ENCODE measurements around the gene MADD.

Gene MADD

DNA sequence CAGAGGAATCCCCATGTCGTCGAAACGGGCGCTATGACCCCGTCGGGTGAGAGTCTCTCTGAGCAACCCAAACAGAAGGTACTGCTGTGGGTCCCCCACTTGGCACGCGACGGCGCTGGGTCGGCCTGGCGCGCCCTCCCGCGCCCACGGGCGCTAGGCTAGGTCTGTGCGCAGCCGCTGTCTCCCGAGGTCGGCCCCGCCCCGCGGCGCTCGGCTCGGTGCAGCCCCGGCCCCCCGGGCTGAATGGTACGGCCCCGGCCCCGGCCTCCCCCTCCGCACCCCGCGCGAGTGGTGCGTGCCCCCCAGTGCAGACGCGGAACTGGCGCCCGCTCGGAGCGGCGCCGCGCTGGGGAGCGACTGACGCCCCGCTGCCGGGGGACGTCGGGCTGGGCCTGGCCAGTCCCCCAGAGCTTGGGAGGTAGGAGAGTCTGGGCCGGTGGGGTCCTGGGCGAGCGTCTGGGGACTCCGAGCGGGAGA is at the start of gene MADD:
Gene MADD (plus strand): TSS at position 305 of the 477 bp plus-strand sequence.
- peak; percentile 91 to 92 for DNase-seq

DNA sequence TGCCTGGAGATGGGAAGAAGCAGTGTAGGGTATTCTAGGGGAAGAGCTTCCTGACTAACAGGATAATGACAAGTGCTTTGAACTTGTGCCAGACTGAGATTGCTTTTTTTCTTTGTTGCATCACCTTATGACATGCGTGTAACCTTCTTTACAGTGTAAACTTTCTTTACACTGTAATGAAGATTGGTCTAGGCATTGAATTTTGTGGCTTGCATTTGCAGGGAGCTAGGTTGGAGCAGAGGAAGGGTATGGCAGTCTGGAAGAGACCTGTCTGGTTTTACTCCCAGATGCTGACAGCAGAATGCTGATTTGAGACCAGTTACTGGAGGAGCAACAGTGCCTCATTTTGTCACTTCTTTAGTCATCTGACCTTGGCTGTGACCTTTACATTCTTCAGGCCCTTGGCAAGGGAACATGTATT is 49.5 kb upstream of the MADD start:
- DNase-seq, result no peak

DNA sequence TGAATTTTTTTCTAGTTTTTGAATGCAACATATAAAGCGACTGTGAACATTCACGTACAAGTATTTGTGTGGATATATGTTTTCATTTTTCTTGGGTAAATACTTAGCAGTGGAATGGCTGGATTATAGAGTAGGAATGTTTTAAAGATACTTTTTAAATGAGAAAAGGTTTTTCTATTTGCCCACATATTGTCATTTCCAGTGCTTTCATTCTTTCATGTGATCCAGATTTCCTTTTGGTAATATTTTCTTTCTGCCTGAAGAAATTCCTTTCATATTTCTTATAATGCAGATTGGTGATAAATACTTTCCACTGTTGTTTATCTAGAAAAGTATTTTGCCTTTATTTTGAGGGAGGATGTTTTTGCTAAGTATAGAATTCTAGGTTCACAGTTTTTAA is 47.2 kb upstream of the MADD start:
- DNase-seq, result no peak

DNA sequence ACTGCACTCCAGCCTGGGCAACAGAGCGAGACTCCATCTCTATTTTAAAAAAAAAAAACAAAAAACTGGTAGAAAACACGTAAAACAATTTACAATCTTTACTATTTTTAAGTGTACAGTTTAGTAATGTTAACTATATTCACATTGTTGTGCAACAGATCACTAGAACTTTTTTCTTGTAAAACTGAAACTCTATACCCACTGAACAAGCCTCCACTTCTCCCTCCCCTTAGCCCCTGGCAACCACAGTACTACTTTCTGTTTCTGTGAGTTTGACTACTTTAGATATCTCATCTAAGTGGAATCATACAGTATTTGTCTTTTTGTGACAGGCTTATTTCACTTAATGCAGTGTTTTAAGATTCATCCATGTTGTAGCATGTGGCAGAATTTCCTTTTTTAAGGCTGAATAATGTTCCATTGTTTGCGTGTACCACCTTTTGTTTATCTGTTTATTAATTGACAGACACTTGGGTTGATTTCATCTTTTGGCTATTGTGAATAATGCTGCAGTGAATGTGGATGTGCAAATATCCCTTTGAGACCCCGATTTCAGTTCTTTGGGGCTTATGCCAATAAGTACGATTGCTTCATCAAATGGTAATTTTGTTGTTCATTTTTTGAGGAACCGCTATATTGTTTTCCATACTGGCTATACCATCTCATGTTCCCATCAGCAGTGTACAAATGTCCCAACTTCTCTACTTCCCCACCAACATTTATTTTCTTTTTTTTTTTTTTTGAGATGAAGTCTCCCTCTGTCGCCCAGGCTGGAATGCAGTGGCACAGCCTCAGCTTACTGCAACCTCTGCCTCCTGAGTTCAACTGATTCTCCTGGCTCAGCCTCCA is 44.2 kb upstream of the MADD start:
- peak in 1 of 2 donors; percentile 15 for DNase-seq

DNA sequence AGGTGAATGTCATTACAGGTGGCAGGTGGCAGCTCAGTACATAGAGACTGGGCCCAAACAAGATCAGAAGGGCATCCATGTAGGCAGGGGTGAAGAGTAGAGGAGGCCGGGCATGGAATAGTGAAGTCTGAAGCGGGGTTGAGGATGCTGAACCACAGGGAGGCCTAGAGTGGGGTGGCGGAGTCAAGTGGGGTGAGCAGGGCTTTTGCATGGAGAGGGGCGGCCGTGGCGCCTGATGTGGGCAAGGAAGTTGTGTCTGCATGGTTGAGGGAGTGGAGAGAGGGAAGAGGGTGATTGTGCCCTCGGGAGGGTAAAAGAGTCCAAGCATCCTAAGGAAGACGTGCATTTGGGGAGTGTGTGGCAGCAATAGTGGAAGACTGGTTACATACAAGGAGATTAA is 40.8 kb upstream of the MADD start:
- DNase-seq, result no peak

DNA sequence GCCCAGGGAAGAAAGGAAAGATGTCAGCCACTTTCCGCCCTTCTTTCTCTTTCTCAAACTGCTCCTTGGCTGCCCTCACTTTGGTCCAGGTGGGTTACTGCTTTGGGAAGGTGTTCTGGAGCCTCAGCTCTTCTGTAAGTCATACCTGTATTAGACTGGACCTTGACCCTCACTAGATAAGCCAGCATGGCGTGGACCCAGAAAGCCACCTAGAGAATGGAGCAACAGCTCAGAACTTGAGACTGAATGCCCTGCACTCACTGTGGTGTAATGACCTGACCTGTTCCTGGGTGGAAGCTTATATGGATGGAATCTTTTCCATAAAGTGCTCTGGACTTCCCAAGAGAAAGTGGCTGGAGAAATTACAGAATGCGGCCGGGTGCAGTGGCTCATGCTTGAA is 36.9 kb upstream of the MADD start:
- DNase-seq, result no peak

DNA sequence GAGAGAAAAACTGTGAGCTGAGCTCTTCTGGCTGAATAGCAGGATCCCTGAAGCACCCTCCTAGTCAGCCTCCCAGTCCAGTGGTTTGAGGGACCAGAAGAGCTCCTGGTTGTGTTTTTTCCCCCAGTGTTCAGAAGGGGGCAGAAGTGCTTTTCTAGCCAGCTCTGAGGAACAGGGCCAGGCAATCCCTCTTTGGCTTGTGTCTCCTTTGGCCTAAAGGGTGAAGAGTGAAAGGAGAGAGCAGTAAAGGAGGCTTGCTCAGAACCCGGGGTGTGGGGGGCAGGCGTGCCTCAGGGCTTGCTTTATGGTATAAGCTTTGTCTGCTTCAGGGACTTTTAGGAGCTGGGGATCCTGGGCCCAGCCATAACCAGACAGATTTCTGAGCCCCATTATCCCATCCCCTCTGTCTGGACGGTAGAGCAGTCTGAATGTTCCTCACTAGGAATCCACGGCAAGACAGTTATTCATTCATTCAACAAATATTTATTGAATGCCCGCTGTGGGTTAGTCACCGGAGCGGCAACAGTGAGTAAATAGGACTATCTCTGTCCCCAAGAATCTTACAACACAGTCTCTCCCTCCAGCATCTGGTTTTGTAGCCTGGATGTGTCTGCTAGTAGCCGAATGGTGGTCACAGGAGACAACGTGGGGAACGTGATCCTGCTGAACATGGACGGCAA is 35.8 kb upstream of the MADD start:
- peak in 1 of 2 donors; percentile 32 for DNase-seq

DNA sequence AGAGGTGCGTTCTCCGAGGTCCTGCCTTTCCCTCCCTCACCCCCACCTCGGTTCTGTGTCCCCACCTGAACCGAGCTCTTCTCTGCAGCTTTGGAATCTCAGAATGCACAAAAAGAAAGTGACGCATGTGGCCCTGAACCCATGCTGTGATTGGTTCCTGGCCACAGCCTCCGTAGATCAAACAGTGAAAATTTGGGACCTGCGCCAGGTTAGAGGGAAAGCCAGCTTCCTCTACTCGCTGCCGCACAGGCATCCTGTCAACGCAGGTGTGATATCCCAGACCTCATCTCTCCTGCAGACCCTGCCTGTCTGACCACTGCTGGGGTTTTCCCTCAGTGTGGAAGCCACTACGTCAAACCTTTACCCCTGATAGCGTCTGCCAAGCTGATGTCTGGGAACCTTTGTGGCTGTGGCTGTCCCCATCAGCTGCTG is 35.2 kb upstream of the MADD start:
- DNase-seq, result peak; percentile 79 to 81

DNA sequence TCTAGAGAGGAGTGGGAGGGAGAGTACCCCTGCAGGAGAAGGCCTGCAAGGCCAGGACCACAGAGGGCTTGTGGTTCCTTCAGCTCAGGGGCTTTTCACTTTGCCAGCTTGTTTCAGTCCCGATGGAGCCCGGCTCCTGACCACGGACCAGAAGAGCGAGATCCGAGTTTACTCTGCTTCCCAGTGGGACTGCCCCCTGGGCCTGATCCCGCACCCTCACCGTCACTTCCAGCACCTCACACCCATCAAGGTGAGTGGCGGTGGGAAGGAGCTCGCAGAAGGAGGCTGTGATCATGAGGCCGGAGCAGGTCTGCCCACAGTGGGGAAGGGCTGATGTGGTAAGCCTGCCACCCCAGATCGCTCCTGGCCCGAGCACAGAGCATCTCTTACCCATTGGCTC is 34.8 kb upstream of the MADD start:
- no peak for DNase-seq

DNA sequence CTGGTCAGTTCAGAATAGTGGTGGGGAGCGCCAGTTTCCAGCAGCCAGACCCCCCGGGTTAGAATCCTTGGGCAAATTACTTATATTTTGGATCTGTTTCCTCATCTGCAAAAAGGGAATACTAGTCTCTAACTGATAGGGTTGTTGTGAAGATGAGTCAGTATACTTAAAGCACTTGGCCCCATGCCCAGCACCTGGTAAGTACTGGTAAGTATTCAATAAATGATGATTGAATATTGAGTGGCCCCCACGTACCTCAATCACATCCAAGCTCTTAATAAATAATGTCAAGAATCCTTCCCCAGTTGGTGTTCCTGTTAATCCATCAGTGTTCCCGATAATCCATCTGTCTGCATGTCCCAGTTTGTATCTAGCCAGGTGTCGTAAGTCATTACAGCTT is 33.5 kb upstream of the MADD start:
- no peak for DNase-seq

DNA sequence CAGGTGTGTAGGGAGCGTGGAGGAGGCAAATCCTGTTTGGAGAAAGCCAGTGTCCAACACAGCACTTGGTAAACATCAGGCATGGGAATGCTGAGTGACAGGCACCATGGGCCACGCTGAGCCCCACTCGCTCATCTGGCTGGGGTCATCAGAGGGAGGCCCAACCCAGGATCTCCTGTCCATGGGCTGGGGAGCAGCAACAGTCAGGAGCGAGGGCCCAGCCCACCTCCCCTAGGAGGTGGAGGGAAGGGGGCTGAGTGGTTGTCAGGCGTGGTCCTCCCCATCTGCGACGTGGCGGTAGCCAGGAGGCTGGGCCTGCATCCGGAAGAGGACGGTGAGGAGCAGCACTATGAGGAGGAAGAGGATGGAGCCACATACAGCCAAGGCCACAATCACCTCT is 30.1 kb upstream of the MADD start:
- no peak for DNase-seq

DNA sequence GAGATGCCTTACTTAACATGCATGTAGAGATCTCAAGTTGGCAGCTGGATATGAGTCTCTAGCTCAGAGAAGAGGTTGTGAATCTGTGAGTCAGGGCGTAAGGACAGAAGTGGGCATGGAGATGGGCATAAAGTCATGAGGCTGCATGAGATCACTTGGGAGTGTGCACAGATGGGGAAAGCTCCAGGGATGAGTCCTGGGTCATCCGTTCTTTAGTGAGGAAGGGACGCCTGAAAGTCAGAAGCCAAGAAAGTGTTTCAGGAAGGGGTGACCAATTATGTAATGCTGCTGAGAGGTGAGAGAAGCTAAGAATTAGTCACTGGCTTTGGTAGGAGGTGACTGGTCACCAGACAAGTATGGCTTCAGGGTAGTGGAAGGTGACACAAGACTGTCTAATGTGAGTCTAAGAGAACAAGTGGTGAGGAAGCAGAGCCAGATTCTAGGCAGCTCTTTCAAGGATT is 28.1 kb upstream of the MADD start:
- DNase-seq, result no peak

DNA sequence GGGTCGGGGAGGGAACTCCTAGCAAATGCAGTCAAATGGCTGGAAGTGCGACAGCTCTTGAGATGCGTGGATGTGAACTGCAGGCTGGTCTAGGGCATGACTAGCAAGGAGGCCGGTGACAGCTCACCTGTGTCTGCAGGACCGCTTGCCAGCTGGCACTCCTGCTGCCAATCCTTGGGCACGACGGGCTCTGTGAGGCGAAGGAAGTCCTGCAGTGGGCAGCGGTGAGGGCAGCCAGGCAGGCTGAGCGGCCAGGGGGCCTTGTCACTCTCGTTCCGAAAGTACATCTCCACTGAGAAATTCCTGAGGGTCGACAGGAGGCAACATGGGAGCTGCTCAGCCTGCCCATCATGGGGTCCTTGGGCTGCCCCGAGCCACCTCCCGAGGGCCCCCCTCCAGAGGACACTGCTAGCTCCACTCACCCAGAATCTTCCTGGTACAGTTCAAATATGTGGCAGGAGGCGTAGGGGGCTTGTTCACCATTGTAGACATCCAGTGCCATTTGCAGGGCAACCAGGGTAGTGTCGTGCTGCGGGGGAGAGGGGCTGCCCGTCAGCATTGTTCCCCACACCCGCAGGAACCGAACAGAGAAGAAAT is 27.2 kb upstream of the MADD start:
- no peak for DNase-seq

DNA sequence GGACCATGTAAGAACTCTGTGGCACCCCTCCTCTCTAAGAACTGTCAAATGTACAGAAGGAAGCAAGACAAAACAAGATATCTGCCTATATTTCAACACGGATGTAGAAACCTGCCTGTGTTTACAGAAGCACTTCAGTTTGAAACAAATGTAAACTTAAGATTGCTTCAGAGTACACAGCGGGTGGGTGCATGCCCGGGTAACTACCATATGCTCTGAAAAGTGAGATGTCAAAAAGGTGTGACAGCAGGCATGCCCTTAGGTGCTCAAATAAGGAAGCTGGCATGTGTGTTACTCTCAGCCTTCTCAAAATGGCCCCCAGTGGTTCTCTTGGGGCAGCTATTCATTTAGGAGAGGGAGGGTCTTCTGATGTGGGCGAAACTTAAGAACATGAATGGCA is 26.5 kb upstream of the MADD start:
- DNase-seq, result no peak

DNA sequence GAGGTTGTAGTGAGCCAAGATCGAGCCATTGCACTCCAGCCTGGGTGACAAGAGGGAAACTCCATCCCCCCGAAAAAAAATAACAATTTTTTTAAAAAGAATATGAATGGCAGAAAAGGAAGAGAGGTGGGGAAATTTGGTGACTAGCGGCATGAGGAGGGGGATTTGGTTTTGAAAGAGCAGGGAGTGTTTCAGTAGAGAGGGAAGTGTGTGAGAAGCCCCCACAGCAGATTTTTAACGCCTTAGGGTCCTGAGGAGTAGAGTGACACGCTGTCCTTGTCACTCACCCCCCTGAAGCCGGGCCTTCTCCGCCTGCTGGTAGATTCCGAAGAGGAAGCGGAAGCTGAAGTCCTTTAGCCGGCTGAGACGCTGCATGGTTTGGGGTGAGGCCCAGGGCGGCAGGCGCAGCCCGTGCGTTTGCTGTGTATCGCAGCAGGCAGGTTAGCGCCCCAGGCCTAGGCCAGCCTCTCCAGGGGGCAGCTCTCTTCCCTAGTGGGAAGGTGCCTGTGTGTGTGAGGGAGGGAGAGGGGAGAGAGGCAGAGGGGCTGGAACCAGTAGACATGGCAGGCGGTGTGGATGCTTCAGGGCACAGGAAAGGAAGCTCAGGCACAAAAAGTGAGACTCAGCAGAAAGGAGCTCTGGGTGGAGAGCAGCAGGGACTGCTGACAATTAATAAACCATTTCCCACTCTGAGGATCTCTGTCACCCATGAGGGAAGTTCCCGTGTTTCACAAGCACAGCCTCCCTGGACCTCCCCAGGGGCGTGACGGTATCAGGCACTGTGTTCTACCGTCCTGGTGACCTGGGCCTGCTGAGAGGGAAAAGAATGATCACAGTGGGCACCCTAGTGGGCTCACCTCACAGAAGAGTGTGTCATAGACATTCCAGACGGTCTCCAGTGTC is 25.2 kb upstream of the MADD start:
- peak; percentile 2 to 22 for DNase-seq

DNA sequence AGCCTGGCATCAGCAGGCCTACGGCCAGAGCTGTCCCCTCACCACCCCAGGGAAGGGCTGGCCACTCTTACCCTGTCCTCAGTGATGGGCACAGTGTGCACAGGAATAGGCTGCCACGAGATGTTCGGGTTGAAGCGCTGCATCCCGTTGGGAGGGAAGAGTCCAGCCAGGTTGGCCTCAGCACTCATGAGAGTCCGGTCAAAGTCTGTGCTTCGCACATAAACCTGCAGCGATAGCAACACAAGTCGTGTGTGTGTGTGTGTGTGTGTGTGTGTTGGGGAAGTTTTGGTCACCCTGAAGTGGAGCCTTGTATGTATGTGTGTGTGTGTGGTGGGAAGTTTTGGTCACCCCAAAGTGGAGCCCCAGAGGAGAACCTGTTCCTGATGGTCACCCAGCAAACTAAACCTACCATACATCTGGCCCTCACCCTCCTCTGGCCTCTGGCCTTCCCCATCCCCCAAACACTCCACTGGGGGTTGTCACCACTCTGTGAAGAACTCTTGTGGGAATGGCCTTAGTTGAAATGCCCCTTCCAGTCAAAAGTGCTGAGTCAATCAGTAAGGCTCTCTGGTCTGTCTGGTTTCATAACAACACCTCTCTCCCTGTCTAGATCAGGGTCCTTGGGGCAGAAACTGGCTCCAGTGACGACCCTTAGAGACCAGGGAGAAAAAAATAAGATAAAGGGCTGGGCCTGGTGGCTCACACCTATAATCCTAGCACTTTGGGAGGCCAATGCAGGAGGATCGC is 24.1 kb upstream of the MADD start:
- no peak for DNase-seq

DNA sequence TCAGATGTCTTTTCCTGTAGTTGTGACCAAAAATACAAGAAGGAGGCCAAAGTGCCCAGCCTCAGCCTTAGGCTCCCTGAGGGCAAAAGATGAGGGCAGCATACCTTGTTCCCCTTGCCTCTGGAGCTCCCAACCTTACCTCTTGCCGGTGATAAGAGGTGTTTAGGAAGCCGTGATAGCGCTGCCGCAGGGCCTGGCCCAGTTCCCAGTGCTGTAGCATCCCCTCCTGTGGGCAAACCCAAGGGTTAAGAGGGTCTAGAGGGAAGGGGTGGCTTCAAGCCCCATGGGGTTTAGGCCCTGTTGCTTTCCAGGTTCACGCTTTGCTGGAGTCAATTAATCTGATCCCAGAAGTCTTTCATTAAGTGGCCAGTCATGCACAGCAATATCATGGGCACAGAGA is 22.4 kb upstream of the MADD start:
- DNase-seq, result no peak

DNA sequence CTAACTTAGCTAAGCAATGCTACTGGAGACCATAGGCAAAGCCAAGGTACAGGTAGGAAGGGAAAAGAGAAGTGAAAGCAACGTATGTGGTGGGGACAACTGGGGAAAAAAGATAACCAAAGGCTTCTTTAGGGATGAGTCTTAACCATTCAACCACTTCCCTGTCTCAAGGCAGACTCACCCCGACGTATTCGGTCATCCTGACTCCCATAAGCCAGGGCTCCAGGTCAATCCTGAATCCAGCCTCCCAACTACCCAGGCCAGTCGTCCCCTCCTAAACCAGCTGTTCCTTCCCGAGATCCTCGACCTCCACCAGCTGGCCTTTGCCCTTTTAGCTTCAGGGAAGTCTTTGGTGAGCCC is 21.6 kb upstream of the MADD start:
- no peak for DNase-seq

DNA sequence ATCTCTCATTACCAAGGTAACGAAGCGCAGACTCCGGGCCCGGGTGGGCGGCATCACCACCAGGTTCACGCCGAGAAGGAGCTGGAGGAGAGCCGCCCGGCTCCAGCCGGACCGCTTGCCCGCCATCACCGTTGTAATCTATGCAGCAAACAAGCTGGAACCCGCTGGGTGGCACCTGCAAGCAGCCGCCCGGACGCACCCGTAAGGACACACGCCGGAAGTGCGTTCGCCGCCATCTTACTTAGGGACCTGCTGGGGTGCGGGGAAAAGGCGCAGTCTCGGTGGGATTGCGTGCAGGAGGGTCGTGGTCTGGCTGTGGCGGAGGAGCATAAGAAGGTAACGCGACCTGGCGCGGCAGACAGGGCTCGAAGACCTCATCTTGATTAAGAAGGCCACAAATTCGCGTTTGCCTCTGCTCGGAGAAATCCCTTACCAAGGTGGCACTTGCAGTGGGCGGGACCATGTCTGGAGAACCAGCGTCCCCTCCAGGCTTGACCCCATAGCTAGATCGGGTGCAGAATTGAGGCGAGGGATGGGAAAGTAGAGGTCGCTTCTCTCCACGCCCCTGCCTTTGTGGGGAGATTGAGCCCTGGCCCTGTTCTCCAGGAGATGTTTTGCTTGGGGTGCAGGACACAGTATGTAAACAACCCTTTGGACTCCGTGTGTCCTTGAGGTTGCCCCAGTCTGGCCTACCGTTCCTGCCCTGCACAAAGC is 21.1 kb upstream of the MADD start, which contains the start of gene ACP2:
Gene ACP2 (minus strand): TSS at position 151 of the 714 bp plus-strand sequence. CDS start 25 bp downstream, at position 126.
- DNase-seq, result peak; percentile 87 to 89

DNA sequence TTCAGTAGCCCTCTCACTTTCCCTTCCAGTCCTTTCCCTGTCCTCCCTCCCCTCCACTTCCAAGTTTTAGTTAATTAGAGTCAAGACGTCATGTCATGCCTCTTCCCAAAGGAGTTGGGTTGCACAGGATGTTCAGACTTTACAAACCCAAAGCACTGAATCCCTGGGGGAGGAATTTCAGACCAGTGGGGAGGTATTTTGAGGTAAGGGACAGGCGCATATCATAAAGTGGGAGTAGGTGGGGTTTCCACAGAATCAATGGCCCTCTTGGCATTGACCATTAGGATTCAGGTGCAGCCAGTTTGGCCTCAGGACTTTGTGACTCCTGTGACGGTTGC is 20.6 kb upstream of the MADD start:
- no peak for DNase-seq

DNA sequence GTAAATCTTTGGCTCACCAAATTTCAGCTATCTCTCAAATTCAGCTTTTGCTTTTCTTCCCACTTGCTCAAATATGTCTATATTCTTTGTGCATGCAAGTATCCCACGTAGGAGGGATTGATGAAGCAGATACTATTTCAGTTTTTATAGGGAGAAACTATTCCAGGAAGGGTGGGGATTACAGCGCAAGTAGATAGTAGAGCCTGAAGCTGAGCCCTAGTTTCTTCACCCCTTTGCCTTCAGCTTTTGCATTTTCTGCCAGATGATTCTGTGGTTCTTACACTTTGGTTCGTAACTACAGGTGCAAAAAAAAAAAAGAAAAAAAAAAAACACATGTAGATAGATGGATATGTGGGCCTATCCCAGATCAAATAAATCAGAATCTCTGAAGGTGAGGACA is 18.2 kb upstream of the MADD start:
- DNase-seq, result no peak

Data from CD4-positive, alpha-beta T cell treated with Interleukin-4 for 1 hour (primary cell).